HG03575 (cell line): ENCODE results near the gene CDH16.
"Not testable (repeated sequence)": the region's sequence is repeated elsewhere in the genome, so short reads cannot be mapped to it uniquely, and the experiment has no call there.

Source experiments
- ATAC-seq: cut with Tn5 transposase; IDR thresholded peaks from one replicate; pipeline ENCODE4 v1.9.1; 2021; ENCODE audit not compliant: unreplicated experiment, insufficient number of reproducible peaks, low FRiP score; ENCODE audit errors: extremely low read depth

Gene CDH16

DNA sequence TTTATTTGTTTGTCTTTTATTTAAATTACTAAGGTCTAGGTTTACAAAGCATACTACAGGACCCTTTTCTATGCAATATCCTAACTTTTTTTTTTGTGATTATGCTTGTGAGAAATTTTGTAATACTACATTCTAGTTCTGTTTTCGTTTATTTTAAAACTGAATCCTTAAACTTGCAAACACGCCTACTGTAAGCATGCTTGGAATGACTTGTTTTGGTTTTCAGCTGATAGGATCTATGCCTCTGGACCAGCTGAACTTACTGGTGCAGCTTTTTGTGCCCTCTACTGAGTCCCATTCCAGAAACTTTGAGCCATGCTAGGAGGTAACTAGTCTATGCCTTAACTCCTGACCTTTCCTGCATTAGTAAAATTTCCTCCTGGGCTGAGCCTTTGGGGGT is 32.4 kb downstream of the CDH16 start:
- no peak for ATAC-seq

DNA sequence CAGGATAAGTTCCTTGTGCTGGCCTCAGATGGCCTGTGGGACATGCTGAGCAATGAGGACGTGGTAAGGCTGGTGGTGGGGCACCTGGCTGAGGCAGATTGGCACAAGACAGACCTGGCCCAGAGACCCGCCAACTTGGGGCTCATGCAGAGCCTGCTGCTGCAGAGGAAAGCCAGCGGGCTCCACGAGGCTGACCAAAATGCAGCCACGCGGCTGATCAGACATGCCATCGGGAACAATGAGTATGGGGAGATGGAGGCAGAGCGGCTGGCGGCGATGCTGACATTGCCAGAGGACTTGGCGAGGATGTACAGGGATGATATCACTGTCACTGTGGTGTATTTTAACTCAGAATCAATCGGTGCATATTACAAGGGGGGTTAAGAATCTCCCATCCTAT is 33.2 kb downstream of the CDH16 start:
- ATAC-seq: no peak

DNA sequence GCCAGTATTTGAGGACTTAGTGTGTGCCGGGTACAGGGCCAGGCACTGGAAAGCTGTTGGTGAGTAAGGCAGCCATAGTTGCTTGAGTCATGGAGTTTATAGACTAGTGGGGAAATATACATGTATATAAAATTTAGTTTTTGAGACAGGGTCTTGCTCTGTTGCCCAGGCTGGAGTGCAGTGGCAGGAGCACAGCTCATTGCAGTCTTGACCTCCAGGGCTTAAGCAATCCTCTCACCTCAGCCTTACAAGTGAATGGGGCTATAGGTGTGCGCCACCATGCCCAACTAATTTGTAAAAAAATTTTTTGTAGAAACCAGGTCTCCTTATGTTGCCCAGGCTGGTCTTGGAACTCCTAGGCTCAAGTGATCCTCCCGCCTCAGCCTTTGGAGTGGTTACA is 36.0 kb downstream of the CDH16 start:
- no peak for ATAC-seq

DNA sequence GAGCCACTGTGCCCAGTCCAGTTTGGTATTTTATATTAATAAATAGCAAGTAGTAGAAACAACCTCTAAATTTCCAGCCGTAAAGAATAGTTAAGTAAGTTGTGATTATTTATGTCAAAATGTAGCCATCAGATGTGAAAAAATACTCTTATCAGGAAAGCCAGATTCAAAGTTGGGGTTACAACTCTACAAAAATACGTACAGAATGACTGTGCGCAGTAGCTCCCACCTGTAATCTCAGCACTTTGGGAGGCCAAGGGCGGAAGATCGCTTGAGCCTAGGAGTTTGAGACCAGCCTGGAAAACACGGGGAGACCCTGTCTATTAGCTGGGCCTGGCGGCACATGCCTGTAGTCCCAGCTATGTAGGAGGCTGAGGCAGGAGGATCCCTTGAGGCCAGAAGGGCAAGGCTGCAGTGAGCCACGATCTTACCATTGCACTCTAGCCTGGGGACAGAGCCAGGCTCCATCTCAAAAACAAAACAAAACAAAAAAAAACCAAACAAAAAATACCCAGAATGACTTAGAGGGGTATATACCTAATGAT is 36.6 kb downstream of the CDH16 start:
- no peak for ATAC-seq

DNA sequence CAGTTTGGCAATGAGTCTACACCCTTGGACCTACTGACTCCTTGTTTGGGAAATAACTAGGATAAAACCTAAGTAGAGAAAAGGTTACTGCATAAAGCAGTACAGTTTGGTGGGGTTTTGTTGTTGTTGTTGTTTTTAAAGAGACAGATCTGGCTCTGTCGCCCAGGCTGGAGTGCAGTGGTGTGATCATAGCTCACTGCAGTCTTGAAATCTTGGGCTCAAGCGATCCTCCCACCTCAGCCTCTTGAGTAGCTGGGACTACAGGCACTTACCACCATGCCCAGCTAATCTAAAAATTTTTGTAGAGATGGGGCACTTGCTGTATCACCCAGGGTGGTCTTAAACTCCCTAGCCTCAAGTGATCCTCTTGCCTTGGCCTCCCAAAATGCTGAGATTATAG is 37.1 kb downstream of the CDH16 start:
- no peak for ATAC-seq

DNA sequence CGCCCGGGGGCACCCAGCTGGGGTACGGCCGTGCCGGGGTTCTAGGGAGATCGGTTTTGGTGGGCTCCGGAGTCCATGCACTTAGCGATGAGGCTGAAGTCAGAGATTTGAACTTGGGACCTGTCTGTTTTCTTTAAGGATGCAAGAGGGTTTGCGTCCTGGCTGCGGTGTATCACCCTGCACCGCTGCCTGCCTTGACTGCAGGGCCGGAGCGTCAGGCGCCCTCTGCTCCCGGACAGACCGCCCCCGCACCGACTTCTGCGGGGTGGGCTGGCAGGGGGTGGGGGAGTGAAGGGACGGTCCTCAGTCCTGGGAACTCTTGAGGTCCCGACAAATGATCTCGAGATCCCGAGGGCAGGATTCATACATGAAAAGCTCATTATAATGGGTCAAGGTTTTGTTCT is 37.7 kb downstream of the CDH16 start:
- ATAC-seq: no peak

DNA sequence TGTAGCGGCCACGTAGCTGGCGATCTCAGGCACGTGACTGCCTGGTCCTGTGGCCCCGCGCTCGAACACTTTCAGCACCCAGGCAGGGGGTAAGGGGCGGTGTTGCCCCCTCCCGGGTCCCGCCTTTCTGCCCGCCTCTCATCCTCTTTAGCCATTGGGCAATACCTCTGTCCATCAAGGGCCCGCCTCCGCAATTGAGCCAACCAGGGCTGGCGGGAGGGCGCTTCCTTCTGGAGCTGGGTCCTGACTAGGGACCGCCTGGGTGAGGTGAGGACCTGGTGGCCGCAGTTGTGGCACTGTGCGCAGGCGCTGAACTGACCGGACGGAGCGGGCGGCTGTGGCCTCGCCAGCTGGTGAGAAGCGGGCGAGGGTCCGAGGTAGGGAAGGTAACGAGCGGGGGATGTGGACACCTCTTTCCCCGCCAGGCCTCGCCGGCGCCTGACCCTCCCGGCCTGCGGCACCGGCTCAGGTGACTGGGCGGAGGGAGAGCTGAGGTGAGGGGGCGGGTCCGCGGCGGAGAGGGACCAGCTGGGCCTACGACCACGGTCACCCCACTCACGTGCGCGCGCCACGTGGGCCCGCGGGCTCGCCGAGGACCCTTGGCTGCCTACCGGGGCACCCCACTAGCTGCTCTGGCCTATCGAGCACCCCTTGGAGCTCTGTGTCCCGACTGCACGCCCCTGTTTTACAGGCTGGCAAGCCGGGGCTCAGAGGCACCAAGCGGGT is 38.2 kb downstream of the CDH16 start, which contains the start of gene PDP2:
PDP2 (plus strand) TSS at position 228 of the 726 bp plus-strand sequence. CDS start 3,770 bp downstream, outside the sequence.
- ATAC-seq: peak; percentile 60

DNA sequence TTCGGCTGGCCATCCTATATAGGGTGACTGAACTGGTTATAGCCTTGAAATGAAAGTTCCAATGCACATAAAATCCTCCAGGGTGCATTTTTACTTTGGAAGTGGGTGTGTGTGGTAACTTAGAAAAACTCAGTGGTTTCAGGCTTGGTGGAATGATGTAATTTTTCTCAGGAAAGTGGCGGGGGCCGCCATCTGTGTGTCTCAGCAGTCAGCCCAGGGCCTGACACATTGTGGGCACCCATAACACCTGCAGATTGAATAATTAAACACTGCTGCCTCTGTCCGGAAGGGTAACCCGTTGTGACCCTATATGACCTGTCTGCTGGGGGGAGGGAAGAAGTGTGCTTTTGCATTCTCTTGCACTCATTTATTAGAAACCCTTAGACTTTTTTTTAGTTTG is 40.6 kb downstream of the CDH16 start:
- no peak for ATAC-seq

DNA sequence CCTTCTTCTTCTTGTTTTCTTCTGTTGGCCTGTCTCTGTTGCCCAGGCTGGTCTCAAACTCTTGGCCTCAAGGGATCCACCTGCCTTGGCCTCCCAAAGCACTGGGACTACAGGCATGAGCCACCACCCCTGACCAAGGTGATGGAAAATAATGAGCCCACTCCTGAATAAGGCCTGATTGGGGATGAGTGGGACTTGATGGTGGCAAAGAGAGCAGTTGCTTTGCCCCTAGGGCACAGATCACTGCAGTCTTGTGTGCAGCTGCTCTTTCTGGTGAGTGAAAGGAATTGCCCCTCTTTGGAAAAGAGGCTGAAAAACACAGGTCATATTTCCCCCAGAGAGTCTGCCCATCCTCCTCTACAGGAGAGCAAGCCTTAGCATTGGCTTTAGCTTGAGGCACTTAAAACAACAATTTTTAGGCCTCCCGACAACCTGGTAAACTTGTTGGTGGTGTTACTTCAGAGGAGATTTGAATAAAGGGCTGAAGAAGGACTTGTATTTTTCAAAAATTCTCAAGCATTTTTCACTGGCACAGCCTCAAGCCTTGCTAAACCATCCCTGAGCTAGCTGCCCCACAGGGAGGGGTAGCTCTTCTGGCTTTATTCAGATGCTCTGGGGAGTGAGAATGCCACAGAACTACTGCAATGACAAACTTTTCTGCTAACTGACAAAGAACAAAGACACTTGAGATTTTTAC is 44.5 kb downstream of the CDH16 start:
- no peak for ATAC-seq

DNA sequence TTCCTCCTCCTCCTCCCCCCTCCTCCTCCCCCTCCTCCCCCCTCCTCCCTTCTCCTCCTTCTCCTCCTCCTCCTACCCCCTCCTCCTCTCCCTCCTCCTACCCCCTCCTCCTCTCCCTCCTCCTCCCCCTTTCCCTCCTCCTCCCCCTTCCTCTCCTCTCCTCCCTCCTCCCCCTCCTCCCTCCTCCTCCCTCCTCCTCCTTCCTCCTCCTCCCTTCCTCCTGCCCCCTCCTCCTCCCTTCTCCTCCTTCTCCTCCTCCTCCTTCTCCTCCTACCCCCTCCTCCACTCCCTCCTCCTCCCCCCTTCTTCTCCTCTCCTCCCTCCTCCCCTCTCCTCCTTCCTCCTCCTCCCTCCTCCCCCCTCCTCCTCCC is 45.0 kb downstream of the CDH16 start:
- ATAC-seq: no peak

DNA sequence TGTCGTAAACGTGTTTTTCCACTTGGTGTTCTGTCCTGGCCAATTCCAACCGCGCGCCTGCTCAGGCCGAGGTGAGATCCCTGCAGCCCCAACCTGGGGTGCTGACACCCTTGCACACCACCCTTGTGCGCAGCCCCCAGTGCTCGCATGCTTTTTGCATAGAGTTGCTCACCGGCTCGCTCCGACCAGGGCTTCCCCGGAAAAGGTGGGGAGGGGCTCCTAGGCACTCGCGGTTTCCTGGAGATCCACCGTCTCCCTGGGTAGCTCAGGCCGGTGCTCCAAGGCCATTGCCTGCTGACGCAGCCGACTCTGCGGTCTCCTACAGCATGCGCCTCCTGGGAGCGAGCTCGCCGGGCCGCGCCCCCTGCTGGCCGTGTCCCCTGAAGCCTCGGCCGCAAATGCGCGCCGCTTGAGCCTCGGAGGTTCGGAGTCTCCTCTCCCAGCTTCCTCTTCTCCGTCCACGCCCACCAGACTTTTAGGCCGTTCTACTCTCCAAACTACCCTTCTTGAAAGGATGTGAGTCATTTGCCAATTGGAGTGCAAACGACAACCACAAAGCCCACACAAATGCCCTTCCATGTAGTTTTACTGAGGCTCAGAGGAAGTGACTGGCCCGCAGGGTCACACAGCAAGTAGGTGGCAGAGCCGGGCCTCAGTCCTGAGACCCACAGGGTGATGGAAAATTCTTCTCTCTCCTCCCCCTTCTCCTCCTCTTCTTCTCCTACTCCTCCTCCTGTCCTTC is 45.6 kb downstream of the CDH16 start:
- ATAC-seq: peak; percentile 58

DNA sequence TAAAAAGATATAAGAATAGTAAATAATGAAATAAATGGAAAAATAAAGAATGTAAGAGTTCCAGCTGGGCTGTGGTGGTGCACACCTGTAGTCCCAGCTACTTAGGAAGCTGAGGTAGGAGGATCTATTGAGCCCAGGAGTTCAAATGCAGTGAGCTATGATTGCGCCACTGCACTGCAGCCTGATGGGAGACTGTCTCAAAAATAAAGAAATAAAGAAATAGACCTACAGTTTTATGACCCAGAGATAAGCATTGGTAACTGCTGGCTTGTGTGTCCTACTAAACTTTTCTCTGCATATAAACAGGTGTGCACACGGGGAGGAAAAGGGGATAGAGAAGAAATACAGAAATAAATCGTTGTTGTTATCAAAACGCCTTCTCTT is 46.1 kb downstream of the CDH16 start:
- ATAC-seq: no peak

DNA sequence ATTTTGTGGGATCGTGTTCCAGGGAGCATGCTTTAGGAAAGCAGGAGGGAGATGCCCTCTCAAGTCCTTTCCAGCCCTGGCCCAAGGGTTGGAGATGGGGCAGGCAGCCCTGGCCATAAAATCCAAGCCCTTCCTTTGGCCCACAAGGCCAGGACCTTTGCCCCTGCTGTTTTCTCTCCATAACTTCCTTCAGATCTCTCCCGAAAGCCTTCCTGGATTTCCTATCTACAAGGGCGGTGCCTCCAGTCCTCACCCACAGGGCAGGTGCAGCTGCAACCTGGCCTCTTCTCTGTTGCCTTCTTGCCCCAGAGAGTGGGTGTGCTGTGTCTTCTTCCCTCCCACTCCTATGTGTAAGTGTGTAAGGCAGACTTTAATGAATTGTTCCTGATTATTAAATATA is 46.8 kb downstream of the CDH16 start:
- ATAC-seq: no peak

DNA sequence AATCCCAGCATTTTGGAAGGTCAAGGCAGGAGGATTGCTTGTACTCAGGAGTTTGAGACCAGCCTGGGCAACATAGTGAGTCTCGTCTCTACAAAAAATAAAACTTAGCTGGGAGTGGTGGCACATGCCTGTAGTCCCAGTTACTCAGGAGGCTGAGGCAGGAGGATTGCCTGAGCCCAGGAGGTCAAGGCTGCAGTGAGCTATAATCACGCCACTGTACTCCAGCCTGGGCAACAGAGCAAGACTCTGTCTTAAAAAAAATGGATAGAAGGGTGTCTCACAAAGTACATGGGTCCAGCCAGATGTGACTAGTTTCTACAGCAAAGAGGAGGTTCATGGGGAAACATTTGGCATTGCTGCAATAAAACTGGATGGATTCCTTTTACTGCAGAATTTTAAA is 47.3 kb downstream of the CDH16 start:
- ATAC-seq: not testable (repeated sequence)

DNA sequence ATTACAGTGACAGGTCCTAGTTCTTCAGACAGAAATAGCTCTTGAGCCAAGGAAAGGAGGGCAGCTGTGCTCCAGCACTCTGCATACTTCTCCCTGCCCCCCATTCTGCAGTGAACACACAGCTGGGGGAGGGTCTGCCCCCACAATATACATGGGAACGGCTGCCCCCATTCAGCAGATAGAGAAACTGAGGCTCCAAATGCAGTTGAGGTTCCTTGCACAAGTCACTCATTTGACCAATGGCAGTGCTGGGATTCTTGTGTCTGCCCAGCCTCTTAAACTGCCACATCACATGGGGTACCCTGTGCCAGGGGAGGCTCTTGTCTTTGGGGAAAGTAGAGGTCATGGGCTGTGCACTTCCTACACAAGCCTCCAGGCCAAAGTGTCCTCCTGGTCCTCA is 49.3 kb downstream of the CDH16 start:
- ATAC-seq: no peak

DNA sequence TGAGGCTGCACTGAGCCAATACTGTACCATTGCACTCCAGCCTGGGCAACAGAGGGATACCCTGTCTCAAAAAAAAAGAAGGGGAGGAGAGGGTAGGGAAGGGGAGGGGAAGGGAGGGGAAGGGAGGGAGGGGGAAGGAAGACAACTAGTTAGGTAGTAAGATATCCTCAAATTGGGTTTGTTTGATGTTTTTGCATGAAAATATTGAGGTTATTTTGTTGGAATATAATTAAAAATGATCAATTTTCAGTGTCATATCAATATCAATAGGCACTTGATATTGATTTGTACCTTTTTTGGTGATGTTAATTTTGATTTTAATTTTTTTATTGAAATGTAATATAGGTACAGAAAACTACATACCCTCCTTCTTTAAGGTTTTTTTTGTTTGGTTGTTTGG is 55.0 kb downstream of the CDH16 start:
- no peak for ATAC-seq

DNA sequence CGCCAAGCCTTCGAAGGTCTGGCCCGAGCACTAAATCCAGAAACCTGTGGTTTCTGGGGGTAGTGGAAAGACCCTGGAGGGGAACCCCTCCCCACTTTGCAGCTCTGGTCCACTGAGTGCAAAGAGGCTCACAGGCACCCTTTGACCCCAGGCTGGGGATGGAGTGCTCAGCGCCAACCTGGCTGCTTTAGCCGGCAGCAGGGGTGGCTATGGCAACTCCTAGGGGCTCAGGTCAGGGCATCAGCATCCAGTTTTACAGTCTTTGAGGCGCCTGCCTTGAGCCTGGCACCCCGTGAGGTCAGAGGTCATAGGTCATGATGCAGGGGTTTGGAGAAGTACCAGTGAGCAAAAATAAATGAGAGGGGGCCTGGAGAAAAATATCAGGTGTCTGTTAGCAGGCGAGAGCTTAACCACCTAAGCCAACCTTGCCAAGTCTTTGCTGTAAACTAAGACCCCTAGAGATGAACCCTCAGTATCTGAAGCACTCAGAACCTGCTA is 56.6 kb downstream of the CDH16 start:
- ATAC-seq: no peak

DNA sequence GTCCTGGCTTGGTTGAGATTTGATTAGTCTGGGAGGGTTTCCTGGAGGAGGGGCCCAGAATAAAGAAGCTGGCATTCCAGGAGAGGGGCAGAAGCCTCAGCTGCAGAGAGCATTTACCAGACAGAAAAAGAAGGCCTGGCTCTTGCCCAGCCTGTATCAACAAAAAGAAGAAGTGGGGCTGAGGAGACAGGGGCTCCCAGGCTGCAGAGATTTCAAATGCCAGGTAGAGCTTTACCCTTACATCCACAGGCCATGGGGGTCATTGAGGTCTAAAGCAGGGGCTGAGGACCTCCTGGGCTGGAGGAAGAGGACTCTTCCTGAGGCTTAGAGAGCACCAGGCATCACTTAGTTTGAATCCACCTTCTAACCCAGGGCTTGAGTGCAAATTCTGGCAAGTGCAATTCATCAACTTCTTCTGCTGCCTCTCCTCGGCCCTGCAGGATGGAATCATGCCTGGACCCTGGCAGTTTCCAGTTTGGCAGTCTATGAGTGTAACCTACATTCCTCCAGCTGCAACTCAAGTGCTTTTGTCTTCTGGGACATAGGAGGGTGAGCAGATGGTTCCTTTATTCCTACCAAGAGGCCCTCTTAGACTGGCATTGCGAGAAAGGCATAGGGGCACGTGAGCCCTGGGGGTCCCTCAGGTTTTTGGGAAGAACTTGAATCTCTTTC is 59.2 kb downstream of the CDH16 start:
- no peak for ATAC-seq

DNA sequence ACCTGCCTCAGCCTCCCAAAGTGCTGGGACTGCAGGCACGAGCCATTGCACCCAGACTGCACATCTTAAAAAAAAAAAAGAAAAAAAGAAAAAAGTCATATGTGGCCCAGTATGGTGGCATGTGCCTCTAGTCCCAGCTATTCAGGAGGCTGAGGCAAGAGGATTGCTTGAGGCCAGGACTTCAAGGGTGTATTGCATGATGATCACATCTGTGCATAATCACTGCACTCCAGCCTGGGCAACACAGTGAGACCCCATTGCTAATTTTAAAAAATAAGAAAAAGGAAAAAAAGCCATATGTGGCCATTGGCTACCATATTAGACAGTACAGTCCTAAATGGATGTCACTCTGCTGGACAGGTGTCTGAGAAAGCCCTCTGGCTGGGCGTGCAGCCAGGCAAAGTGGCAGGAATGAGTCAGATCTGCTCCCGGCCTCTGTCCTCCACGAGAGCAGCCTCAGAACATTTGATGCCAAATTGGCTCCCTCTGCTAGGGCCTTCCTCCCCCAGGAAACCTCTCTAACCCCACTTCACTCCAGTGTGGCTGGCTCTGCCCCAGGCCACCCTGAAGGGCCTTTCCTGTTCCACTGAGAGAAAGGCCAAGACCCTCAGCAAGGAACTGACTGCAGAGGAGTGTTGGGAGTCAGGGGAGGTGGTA is 59.8 kb downstream of the CDH16 start:
- ATAC-seq: no peak
